Measurements from ENCODE around the gene SLC25A48. TPM values are rescaled to one million over a fixed set of nuclear protein-coding genes. Genes with fewer than 3 reads are reported as not detected.

SLC25A48 gene
- total RNA-seq, 2 experiments from 2014 or later, result not detected

DNA sequence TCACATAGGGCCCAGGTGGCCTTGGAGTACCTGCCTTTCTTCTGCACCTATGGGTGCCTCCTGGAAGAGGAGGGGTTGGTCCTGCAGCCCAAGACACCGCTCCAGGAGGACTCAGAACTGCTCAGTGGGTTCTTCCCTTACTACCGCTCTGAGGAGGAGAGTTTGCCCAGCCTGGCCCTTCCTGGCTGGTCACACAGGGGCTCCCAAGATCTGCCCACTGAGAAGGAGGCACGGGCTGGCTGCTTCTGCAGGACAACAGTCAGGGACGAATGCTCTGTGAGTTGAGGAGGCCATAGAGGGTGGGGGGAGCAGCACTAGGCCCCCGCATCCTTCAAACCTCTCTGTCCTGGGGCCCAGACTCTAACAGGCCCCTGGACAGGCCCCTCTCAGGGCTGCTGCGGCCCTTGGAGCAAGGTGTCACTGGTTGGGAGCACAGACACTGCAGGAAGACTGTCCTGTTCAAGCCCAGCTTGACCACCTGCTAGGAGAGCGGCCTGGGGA, 9.9 kb upstream of the SLC25A48 start:
- peaks cover 0 to 5% of the 10 kb centered on the region in 2 experiments for H3K9me3 ChIP-seq (ENCODE audit: control insufficient read depth in 1 of 2, insufficient read depth in 1 of 2, low read length in 2 of 2)
- TF ChIP-seq, protein P1, sequence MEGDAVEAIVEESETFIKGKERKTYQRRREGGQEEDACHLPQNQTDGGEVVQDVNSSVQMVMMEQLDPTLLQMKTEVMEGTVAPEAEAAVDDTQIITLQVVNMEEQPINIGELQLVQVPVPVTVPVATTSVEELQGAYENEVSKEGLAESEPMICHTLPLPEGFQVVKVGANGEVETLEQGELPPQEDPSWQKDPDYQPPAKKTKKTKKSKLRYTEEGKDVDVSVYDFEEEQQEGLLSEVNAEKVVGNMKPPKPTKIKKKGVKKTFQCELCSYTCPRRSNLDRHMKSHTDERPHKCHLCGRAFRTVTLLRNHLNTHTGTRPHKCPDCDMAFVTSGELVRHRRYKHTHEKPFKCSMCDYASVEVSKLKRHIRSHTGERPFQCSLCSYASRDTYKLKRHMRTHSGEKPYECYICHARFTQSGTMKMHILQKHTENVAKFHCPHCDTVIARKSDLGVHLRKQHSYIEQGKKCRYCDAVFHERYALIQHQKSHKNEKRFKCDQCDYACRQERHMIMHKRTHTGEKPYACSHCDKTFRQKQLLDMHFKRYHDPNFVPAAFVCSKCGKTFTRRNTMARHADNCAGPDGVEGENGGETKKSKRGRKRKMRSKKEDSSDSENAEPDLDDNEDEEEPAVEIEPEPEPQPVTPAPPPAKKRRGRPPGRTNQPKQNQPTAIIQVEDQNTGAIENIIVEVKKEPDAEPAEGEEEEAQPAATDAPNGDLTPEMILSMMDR (IDR thresholded peaks at IDR 0.05), result no peak
- H3K27me3 ChIP-seq (ENCODE audit: control insufficient read depth in 1 of 2, insufficient read depth in 2 of 2, low read length in 2 of 2), result no peaks in the 10 kb centered on the region
- no peak for ATAC-seq (ENCODE audit: poor library complexity)
- H3K27me3 Mint-ChIP-seq, result no peaks in the 10 kb centered on the region
- H3K27ac Mint-ChIP-seq, result no peak overlapping the region
- no peaks in the 10 kb centered on the region for H3K4me1 ChIP-seq (ENCODE audit: insufficient read depth, low read length)
- H3K9me3 Mint-ChIP-seq, result no peaks in the 10 kb centered on the region
- no peak overlapping the region for H3K4me3 Mint-ChIP-seq
- H3K4me3 ChIP-seq (ENCODE audit: low read length), result no peak overlapping the region
- ChIA-PET POLR2A (no interaction called here), CTCF (no interaction called here)
- no peak for DNase-seq
- H3K36me3 ChIP-seq (ENCODE audit: insufficient read depth, low read length), result no peaks in the 10 kb centered on the region
- no peak overlapping the region for H3K27ac ChIP-seq (ENCODE audit: low read depth in 1 of 2, low read length in 2 of 2)
- intact Hi-C loops (cut with DNase I, micrococcal nuclease), result no loop called here
- H3K36me3 Mint-ChIP-seq (ENCODE audit: low read depth), result no peaks in the 10 kb centered on the region
- no peaks in the 10 kb centered on the region for H3K4me1 Mint-ChIP-seq (ENCODE audit: low read depth)

DNA sequence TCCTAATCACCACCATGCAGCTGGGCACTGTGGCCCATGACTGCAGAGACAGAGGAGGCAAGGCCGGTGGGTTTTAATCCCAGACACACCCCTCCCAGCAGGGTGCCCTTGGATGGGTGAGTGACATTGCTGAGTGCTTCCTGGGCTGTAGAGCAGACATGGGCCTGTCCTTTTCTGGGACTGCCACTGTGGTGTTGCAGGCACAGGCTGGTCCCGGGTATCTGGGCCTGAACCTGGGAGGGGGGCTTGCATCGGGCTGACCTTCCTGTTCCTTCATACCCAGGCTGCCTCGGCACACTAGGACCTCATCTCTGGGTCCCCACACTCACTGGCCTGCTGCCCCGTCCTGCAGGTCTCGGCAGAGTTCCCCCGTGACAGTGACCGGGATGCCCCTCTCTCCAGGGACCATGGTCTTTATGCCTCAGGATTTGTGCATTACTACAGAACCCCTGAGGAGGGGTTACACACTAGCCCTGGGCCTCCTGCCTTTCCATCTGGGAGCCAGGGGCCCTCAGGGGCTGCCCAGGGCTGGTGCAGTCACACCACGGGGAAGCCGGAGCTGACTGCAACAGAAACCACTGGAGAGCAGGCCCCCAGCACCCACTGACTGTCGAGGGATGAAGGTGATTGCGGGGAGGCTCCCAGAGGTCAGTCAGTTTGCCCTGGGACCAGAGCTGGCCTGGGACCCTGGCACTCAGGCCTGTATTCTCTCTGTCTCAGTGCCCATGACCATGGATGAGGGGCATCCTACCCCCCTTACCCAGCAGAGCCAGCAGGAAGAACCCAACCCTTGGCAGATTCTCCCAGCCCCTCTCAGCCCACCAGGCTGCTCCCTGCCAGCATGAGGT, 8.9 kb upstream of the SLC25A48 start:
- peaks cover 2 to 5% of the 10 kb centered on the region in 2 experiments for H3K27me3 ChIP-seq (ENCODE audit: control insufficient read depth in 1 of 2, insufficient read depth in 2 of 2, low read length in 2 of 2)
- DNase-seq, result no peak
- POLR2A ChIA-PET, result no interaction called here
- CTCF ChIA-PET, result no interaction called here
- ATAC-seq (ENCODE audit: poor library complexity), result no peak
- no peak overlapping the region for H3K4me3 ChIP-seq (ENCODE audit: low read length)
- Mint-ChIP-seq H3K9me3 (no peaks in the 10 kb centered on the region), H3K4me3 (no peak overlapping the region), H3K36me3 (ENCODE audit: low read depth) (no peaks in the 10 kb centered on the region), H3K4me1 (ENCODE audit: low read depth) (no peaks in the 10 kb centered on the region), H3K27ac (no peak overlapping the region), H3K27me3 (peaks cover 8% of the 10 kb centered on the region)
- H3K36me3 ChIP-seq (ENCODE audit: insufficient read depth, low read length), result no peaks in the 10 kb centered on the region
- intact Hi-C loops (cut with DNase I, micrococcal nuclease), result no loop called here
- TF ChIP-seq, protein P1 (IDR thresholded peaks at IDR 0.05), result no peak
- H3K27ac ChIP-seq (ENCODE audit: low read depth in 1 of 2, low read length in 2 of 2), result no peak overlapping the region
- H3K4me1 ChIP-seq (ENCODE audit: insufficient read depth, low read length), result no peaks in the 10 kb centered on the region
- H3K9me3 ChIP-seq (ENCODE audit: control insufficient read depth in 1 of 2, insufficient read depth in 1 of 2, low read length in 2 of 2), result peaks cover 0 to 5% of the 10 kb centered on the region in 2 experiments

DNA sequence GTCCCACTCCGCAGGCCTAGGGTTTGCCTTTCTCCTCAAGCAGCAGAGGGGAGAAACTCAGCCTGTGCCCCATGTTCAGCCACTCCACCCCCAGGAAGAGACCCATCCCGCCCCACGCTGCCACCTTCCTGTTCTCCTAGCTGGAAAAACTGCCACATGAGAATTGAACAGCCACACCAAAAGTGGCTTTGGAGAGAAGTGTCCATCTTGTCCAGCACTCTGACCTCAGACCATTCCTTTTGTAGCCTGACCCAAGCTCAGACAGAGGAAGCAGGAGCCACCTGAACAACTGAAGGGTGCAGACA, 8.3 kb upstream of the SLC25A48 start:
- ATAC-seq (ENCODE audit: poor library complexity) (no peak), DNase-seq (no peak)
- Histone ChIP-seq H3K27ac (ENCODE audit: low read depth in 1 of 2, low read length in 2 of 2) (no peak overlapping the region), H3K4me3 (ENCODE audit: low read length) (no peak overlapping the region), H3K36me3 (ENCODE audit: insufficient read depth, low read length) (no peaks in the 10 kb centered on the region), H3K4me1 (ENCODE audit: insufficient read depth, low read length) (no peaks in the 10 kb centered on the region), H3K27me3 (ENCODE audit: control insufficient read depth in 1 of 2, insufficient read depth in 2 of 2, low read length in 2 of 2) (peaks cover 4 to 5% of the 10 kb centered on the region in 2 experiments), H3K9me3 (ENCODE audit: control insufficient read depth in 1 of 2, insufficient read depth in 1 of 2, low read length in 2 of 2) (peaks cover 0 to 5% of the 10 kb centered on the region in 2 experiments)
- intact Hi-C loops (cut with DNase I, micrococcal nuclease), result no loop called here
- Mint-ChIP-seq H3K27ac (no peak overlapping the region), H3K36me3 (ENCODE audit: low read depth) (no peaks in the 10 kb centered on the region), H3K4me1 (ENCODE audit: low read depth) (no peaks in the 10 kb centered on the region), H3K4me3 (no peak overlapping the region), H3K27me3 (peaks cover 14% of the 10 kb centered on the region), H3K9me3 (no peaks in the 10 kb centered on the region)
- POLR2A ChIA-PET, result no interaction called here
- TF ChIP-seq, protein P1 (IDR thresholded peaks at IDR 0.05), result no peak
- CTCF ChIA-PET, result no interaction called here
